HepG2 (cell line): Measurements from ENCODE around the gene C11orf21. TPM values are rescaled to one million over a fixed set of nuclear protein-coding genes. Genes with fewer than 3 reads are reported as not detected.

Source experiments
- ATAC-seq: fragments of 200-7000 bp; cut with Tn5 transposase; 3 replicates; pipeline ENCODE4 v1.9.1; 2020; ENCODE audit warnings: mild to moderate bottlenecking, moderate library complexity
- BruUV-seq: library from RNA; stranded (reverse); fragments of 400-500 nt; replicated peaks from 2 replicates; lab custom pipeline; 2021; lab: Mats Ljungman, UMichigan
- CTCF ChIA-PET: fragments of 300-600 bp; formaldehyde crosslinking; extraction: SDS; loops from one replicate; lab custom pipeline; 2021; ENCODE audit warnings: low total read pairs, inconsistent platforms, low intra/inter-chr PET ratio; lab: Yijun Ruan, JAX
- POLR2A ChIA-PET: fragments of 350-600 bp; sonication (Branson Sonifier 250); formaldehyde crosslinking; loops from one replicate; lab custom pipeline; 2020; ENCODE audit warnings: antibody characterized with exemption, inconsistent platforms; lab: Yijun Ruan, JAX
- DNase-seq: peaks from one replicate; pipeline ENCODE4 v3.0.0-alpha.2; 2015; ENCODE audit warnings: low spot score
- FAIRE-seq: peaks from 3 replicates; lab custom pipeline; 2011; peaks lifted over from hg19 to GRCh38; lab: Jason Lieb, UNC
- H2AFZ ChIP-seq: one replicate; pipeline ENCODE4 v1.6.1; 2011; ENCODE audit warnings: low read length, inconsistent platforms
- H3K27ac ChIP-seq: fragments of 300-600 bp; 3 replicates; pipeline ENCODE4 v1.8.0; 2011; ENCODE audit warnings: mixed run types, mild to moderate bottlenecking, mixed read lengths, low read length, inconsistent platforms; ENCODE audit not compliant: insufficient read depth; ENCODE audit errors: extremely low read length
- H3K27me3 ChIP-seq, 2 experiments: fragments of 200-600 bp in 1 of 2; 2 replicates in 1 of 2; 3 replicates in 1 of 2; pipeline versions ENCODE4 v1.6.0 to v1.8.0; 2011; ENCODE audit warnings: low read length in 2 of 2, mild to moderate bottlenecking in 2 of 2, moderate library complexity in 2 of 2, inconsistent platforms in 1 of 2; ENCODE audit not compliant: insufficient read depth in 2 of 2, control insufficient read depth in 1 of 2
- H3K36me3 ChIP-seq, 2 experiments: fragments of 200-600 bp in 1 of 2; replicated peaks in 1 of 2; 2 replicates in 1 of 2; 3 replicates in 1 of 2; pipeline versions ENCODE4 v1.5.1 to v1.8.0; 2011; ENCODE audit warnings: low read length in 2 of 2, inconsistent platforms in 1 of 2; ENCODE audit not compliant: insufficient read depth in 2 of 2, control insufficient read depth in 1 of 2
- H3K4me1 ChIP-seq: 2 replicates; pipeline ENCODE4 v1.5.1; 2012; ENCODE audit warnings: low read length, inconsistent platforms; ENCODE audit not compliant: insufficient read depth
- H3K4me2 ChIP-seq: 2 replicates; pipeline ENCODE4 v1.6.0; 2011; ENCODE audit warnings: low read depth, low read length, inconsistent platforms
- H3K4me3 ChIP-seq, 3 experiments: fragments of 200-600 bp in 1 of 3; sonication (generic), shearing (Covaris generic) in 1 of 3; replicated peaks in 1 of 3; 2 replicates each; pipeline ENCODE4 v1.5.1; 2011 to 2016; ENCODE audit warnings: low read length in 3 of 3, inconsistent platforms in 2 of 3, low read depth in 2 of 3, mild to moderate bottlenecking in 2 of 3, control low read depth in 1 of 3, mixed read lengths in 1 of 3; ENCODE audit not compliant: insufficient read depth in 1 of 3
- H3K79me2 ChIP-seq: one replicate; pipeline ENCODE4 v1.6.1; 2011; ENCODE audit warnings: low read length, inconsistent platforms; ENCODE audit not compliant: insufficient read depth
- H3K9ac ChIP-seq: 2 replicates; pipeline ENCODE4 v1.6.0; 2011; ENCODE audit warnings: mild to moderate bottlenecking, low read depth, low read length, inconsistent platforms; ENCODE audit not compliant: insufficient read depth
- H3K9me3 ChIP-seq: 2 replicates; pipeline ENCODE4 v1.5.1; 2012; ENCODE audit warnings: mild to moderate bottlenecking, low read length
- H4K20me1 ChIP-seq: 2 replicates; pipeline ENCODE4 v1.6.0; 2011; ENCODE audit warnings: inconsistent platforms, mild to moderate bottlenecking, low read length, moderate library complexity; ENCODE audit not compliant: insufficient read depth
- AGO1 ChIP-seq: fragments of 200-400 bp; formaldehyde crosslinking; IDR thresholded peaks from 2 replicates; pipeline ENCODE4 v1.6.1; 2017; ENCODE audit warnings: mild to moderate bottlenecking, low read depth, low read length, moderate library complexity; ENCODE audit not compliant: poor library complexity, severe bottlenecking
- CC2D1A ChIP-seq: sonication (generic); formaldehyde crosslinking; IDR thresholded peaks from 2 replicates; pipeline ENCODE4 v1.8.1; 2023; ENCODE audit warnings: mild to moderate bottlenecking, missing genetic modification reagents
- FOXK1 ChIP-seq: sonication (generic); formaldehyde crosslinking; IDR thresholded peaks from 2 replicates; pipeline ENCODE4 v1.4.0; 2020; ENCODE audit warnings: low read depth, missing genetic modification reagents, borderline replicate concordance
- NCOA5 ChIP-seq: sonication (generic); formaldehyde crosslinking; IDR thresholded peaks from 2 replicates; pipeline ENCODE4 v1.4.0; 2020; ENCODE audit warnings: missing genetic modification reagents
- NR2F6 ChIP-seq, 2 experiments: IDR thresholded peaks; 2 replicates each; pipeline ENCODE4 v1.6.1; 2016; ENCODE audit warnings: antibody characterized with exemption in 1 of 2, mild to moderate bottlenecking in 1 of 2
- RBAK ChIP-seq: sonication (generic); formaldehyde crosslinking; IDR thresholded peaks from 2 replicates; pipeline ENCODE4 v1.5.1; 2020; ENCODE audit warnings: mild to moderate bottlenecking, missing genetic modification reagents
- WGBS: methylation state at CpG from one replicate; pipeline ENCODE4 v1.1.6; 2017; ENCODE audit warnings: low lambda C conversion rate; 5-methylcytosine and 5-hydroxymethylcytosine counted together
- in situ Hi-C: cut with HindIII; loops from 2 replicates; pipeline ENCODE4 v1.10.0; 2017; ENCODE audit warnings: low pct_unique_long_range_greater_than_20kb; ENCODE audit not compliant: extremely low pct_ligation_motif_present
- intact Hi-C: fragments of 100-400 bp; cut with micrococcal nuclease; formaldehyde crosslinking; loops from one replicate; pipeline ENCODE4 v1.10.0; 2022; ENCODE audit not compliant: unreplicated experiment
- polyA plus RNA-seq, 8 experiments: library from polyadenylated mRNA; depleted of rRNA in 3 of 8; stranded (reverse) in 7 of 8; unstranded in 1 of 8; fragments of >200 nt; fragmentation: Illumina TruSeq in 4 of 8; extraction: Trizol in 4 of 8; gene quantifications; 2 replicates each; pipeline versions ENCODE4 v1.2.1 to v1.2.3, GENCODE V29; 2011 to 2016; ENCODE audit warnings: low read depth in 4 of 8, missing spikeins in 1 of 8, mixed read lengths in 1 of 8; ENCODE audit not compliant: insufficient read depth in 1 of 8
- total RNA-seq, 5 experiments: library from RNA; depleted of rRNA; stranded (reverse); fragments of >200 nt; fragmentation: Illumina TruSeq; extraction: Trizol; gene quantifications; 2 replicates each; pipeline ENCODE4 v1.2.3, GENCODE V29; 2016; ENCODE audit warnings: low read depth in 1 of 5
- TF ChIP-seq, protein P1 (sequence below): sonication (generic); formaldehyde crosslinking; IDR thresholded peaks from 2 replicates; pipeline ENCODE4 v1.5.0; 2020; ENCODE audit warnings: mild to moderate bottlenecking, missing genetic modification reagents

C11orf21 gene
- total and polyA plus RNA-seq, 2 of the 13 experiments (the other 11 are each of a cell fraction or from before 2014, with no cell fraction given), result 0.08 TPM; not detected in 1

- TF ChIP-seq, protein P1, sequence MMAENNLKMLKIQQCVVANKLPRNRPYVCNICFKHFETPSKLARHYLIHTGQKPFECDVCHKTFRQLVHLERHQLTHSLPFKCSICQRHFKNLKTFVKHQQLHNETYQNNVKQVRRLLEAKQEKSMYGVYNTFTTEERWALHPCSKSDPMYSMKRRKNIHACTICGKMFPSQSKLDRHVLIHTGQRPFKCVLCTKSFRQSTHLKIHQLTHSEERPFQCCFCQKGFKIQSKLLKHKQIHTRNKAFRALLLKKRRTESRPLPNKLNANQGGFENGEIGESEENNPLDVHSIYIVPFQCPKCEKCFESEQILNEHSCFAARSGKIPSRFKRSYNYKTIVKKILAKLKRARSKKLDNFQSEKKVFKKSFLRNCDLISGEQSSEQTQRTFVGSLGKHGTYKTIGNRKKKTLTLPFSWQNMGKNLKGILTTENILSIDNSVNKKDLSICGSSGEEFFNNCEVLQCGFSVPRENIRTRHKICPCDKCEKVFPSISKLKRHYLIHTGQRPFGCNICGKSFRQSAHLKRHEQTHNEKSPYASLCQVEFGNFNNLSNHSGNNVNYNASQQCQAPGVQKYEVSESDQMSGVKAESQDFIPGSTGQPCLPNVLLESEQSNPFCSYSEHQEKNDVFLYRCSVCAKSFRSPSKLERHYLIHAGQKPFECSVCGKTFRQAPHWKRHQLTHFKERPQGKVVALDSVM (CRISPR knock-in tag), result no peak
- TF ChIP-seq NR2F6 (IDR thresholded peaks at IDR 0.05) (no peak), NR2F6 (CRISPR knock-in tag; IDR thresholded peaks at IDR 0.05) (no peak)
These were observed 35.7 kb downstream of the C11orf21 start (continued) for GRCh38 chr11:2265854-2266585.

- H2AFZ ChIP-seq, result no peak overlapping the region
- FAIRE-seq, result no peak
- no peak for DNase-seq
- intact Hi-C loops, result loop anchor here (10.0 kb wide), 1 partner anchor 51 kb away; no protein-coding TSS in a partner anchor
- no peaks in the 10 kb centered on the region for H4K20me1 ChIP-seq
- H3K4me1 ChIP-seq, result peaks cover 10% of the 10 kb centered on the region; the same call in 1 of the 2 replicates
- no peak overlapping the region for H3K27ac ChIP-seq
- H3K4me3 ChIP-seq, result no peak overlapping the region
- H3K4me2 ChIP-seq, result no peak overlapping the region
- no peaks in the 10 kb centered on the region for H3K36me3 ChIP-seq
- ChIA-PET CTCF (no interaction called here), POLR2A (no interaction called here)
- BruUV-seq, result no TSS peak
- 14% methylated on average over 2 of the region's 2 CpGs for WGBS
- H3K9ac ChIP-seq, result no peak overlapping the region
- H3K27me3 ChIP-seq, result peaks cover 7 to 55% of the 10 kb centered on the region in 2 experiments; a peak in 4 of 5 replicates
- no peaks in the 10 kb centered on the region for H3K9me3 ChIP-seq
- in situ Hi-C loops, result no loop called here
- no peaks in the 10 kb centered on the region for H3K79me2 ChIP-seq
- no peak for ATAC-seq
- TF ChIP-seq FOXK1 (CRISPR knock-in tag) (no peak), NCOA5 (CRISPR knock-in tag) (no peak), RBAK (CRISPR knock-in tag) (no peak), CC2D1A (no peak), AGO1 (no peak)
These were observed 36.3 kb downstream of the C11orf21 start for GRCh38 chr11:2265396-2265795.
